HepG2 (cell line): Measurements from ENCODE around the gene MTA1. TPM values are rescaled to one million over a fixed set of nuclear protein-coding genes. Genes with fewer than 3 reads are reported as not detected.

ENCODE experiments used
- ATAC-seq: fragments of 200-7000 bp; cut with Tn5 transposase; 3 replicates; pipeline ENCODE4 v1.9.1; 2020; ENCODE audit warnings: mild to moderate bottlenecking, moderate library complexity
- BruUV-seq: library from RNA; stranded (reverse); fragments of 400-500 nt; replicated peaks from 2 replicates; lab custom pipeline; 2021; lab: Mats Ljungman, UMichigan
- CTCF ChIA-PET: fragments of 300-600 bp; formaldehyde crosslinking; extraction: SDS; loops from one replicate; lab custom pipeline; 2021; ENCODE audit warnings: low total read pairs, inconsistent platforms, low intra/inter-chr PET ratio; lab: Yijun Ruan, JAX
- POLR2A ChIA-PET: fragments of 350-600 bp; sonication (Branson Sonifier 250); formaldehyde crosslinking; loops from one replicate; lab custom pipeline; 2020; ENCODE audit warnings: antibody characterized with exemption, inconsistent platforms; lab: Yijun Ruan, JAX
- DNase-seq: peaks from one replicate; pipeline ENCODE4 v3.0.0-alpha.2; 2015; ENCODE audit warnings: low spot score
- FAIRE-seq: peaks from 3 replicates; lab custom pipeline; 2011; peaks lifted over from hg19 to GRCh38; lab: Jason Lieb, UNC
- H2AFZ ChIP-seq: one replicate; pipeline ENCODE4 v1.6.1; 2011; ENCODE audit warnings: low read length, inconsistent platforms
- H3K27ac ChIP-seq: fragments of 300-600 bp; 3 replicates; pipeline ENCODE4 v1.8.0; 2011; ENCODE audit warnings: mixed run types, mild to moderate bottlenecking, mixed read lengths, low read length, inconsistent platforms; ENCODE audit not compliant: insufficient read depth; ENCODE audit errors: extremely low read length
- H3K27me3 ChIP-seq, 2 experiments: fragments of 200-600 bp in 1 of 2; 2 replicates in 1 of 2; 3 replicates in 1 of 2; pipeline versions ENCODE4 v1.6.0 to v1.8.0; 2011; ENCODE audit warnings: low read length in 2 of 2, mild to moderate bottlenecking in 2 of 2, moderate library complexity in 2 of 2, inconsistent platforms in 1 of 2; ENCODE audit not compliant: insufficient read depth in 2 of 2, control insufficient read depth in 1 of 2
- H3K36me3 ChIP-seq, 2 experiments: fragments of 200-600 bp in 1 of 2; replicated peaks in 1 of 2; 2 replicates in 1 of 2; 3 replicates in 1 of 2; pipeline versions ENCODE4 v1.5.1 to v1.8.0; 2011; ENCODE audit warnings: low read length in 2 of 2, inconsistent platforms in 1 of 2; ENCODE audit not compliant: insufficient read depth in 2 of 2, control insufficient read depth in 1 of 2
- H3K4me1 ChIP-seq: 2 replicates; pipeline ENCODE4 v1.5.1; 2012; ENCODE audit warnings: low read length, inconsistent platforms; ENCODE audit not compliant: insufficient read depth
- H3K4me2 ChIP-seq: 2 replicates; pipeline ENCODE4 v1.6.0; 2011; ENCODE audit warnings: low read depth, low read length, inconsistent platforms
- H3K4me3 ChIP-seq, 3 experiments: fragments of 200-600 bp in 1 of 3; sonication (generic), shearing (Covaris generic) in 1 of 3; replicated peaks in 1 of 3; 2 replicates each; pipeline ENCODE4 v1.5.1; 2011 to 2016; ENCODE audit warnings: low read length in 3 of 3, inconsistent platforms in 2 of 3, low read depth in 2 of 3, mild to moderate bottlenecking in 2 of 3, control low read depth in 1 of 3, mixed read lengths in 1 of 3; ENCODE audit not compliant: insufficient read depth in 1 of 3
- H3K79me2 ChIP-seq: one replicate; pipeline ENCODE4 v1.6.1; 2011; ENCODE audit warnings: low read length, inconsistent platforms; ENCODE audit not compliant: insufficient read depth
- H3K9ac ChIP-seq: 2 replicates; pipeline ENCODE4 v1.6.0; 2011; ENCODE audit warnings: mild to moderate bottlenecking, low read depth, low read length, inconsistent platforms; ENCODE audit not compliant: insufficient read depth
- H3K9me3 ChIP-seq: 2 replicates; pipeline ENCODE4 v1.5.1; 2012; ENCODE audit warnings: mild to moderate bottlenecking, low read length
- H4K20me1 ChIP-seq: 2 replicates; pipeline ENCODE4 v1.6.0; 2011; ENCODE audit warnings: inconsistent platforms, mild to moderate bottlenecking, low read length, moderate library complexity; ENCODE audit not compliant: insufficient read depth
- HMG20B ChIP-seq: conservative IDR thresholded peaks from 2 replicates; pipeline ENCODE4 v1.6.1; 2016; ENCODE audit warnings: missing genetic modification reagents, missing compliant biosample characterization
- MYC ChIP-seq: sonication (generic); formaldehyde crosslinking; IDR thresholded peaks from 2 replicates; pipeline ENCODE4 v1.9.0; 2021; ENCODE audit warnings: missing genetic modification reagents, borderline replicate concordance
- SMC3 ChIP-seq: IDR thresholded peaks from 2 replicates; pipeline ENCODE4 v1.6.1; 2011; ENCODE audit warnings: low read length, improper control_type of control experiment
- U2AF2 ChIP-seq: fragments of 200-400 bp; formaldehyde crosslinking; IDR thresholded peaks from 2 replicates; pipeline ENCODE4 v1.6.1; 2017; ENCODE audit warnings: low read depth, mild to moderate bottlenecking, low read length
- ZNF432 ChIP-seq: sonication (generic); formaldehyde crosslinking; IDR thresholded peaks from 2 replicates; pipeline ENCODE4 v1.5.0; 2020; ENCODE audit warnings: missing genetic modification reagents, mild to moderate bottlenecking, borderline replicate concordance
- ZNF7 ChIP-seq: IDR thresholded peaks from 2 replicates; pipeline ENCODE4 v1.6.1; 2016; ENCODE audit warnings: missing biosample characterization, missing genetic modification reagents
- ZNF878 ChIP-seq: sonication (generic); formaldehyde crosslinking; IDR thresholded peaks from 2 replicates; pipeline ENCODE4 v1.8.1; 2023; ENCODE audit warnings: mild to moderate bottlenecking, missing genetic modification reagents, moderate library complexity
- WGBS: methylation state at CpG from one replicate; pipeline ENCODE4 v1.1.6; 2017; ENCODE audit warnings: low lambda C conversion rate; 5-methylcytosine and 5-hydroxymethylcytosine counted together
- in situ Hi-C: cut with HindIII; loops from 2 replicates; pipeline ENCODE4 v1.10.0; 2017; ENCODE audit warnings: low pct_unique_long_range_greater_than_20kb; ENCODE audit not compliant: extremely low pct_ligation_motif_present
- intact Hi-C: fragments of 100-400 bp; cut with micrococcal nuclease; formaldehyde crosslinking; loops from one replicate; pipeline ENCODE4 v1.10.0; 2022; ENCODE audit not compliant: unreplicated experiment
- polyA plus RNA-seq, 8 experiments: library from polyadenylated mRNA; depleted of rRNA in 3 of 8; stranded (reverse) in 7 of 8; unstranded in 1 of 8; fragments of >200 nt; fragmentation: Illumina TruSeq in 4 of 8; extraction: Trizol in 4 of 8; gene quantifications; 2 replicates each; pipeline versions ENCODE4 v1.2.1 to v1.2.3, GENCODE V29; 2011 to 2016; ENCODE audit warnings: low read depth in 4 of 8, missing spikeins in 1 of 8, mixed read lengths in 1 of 8; ENCODE audit not compliant: insufficient read depth in 1 of 8
- total RNA-seq, 5 experiments: library from RNA; depleted of rRNA; stranded (reverse); fragments of >200 nt; fragmentation: Illumina TruSeq; extraction: Trizol; gene quantifications; 2 replicates each; pipeline ENCODE4 v1.2.3, GENCODE V29; 2016; ENCODE audit warnings: low read depth in 1 of 5
- TF ChIP-seq, protein P1 (sequence below): sonication (generic); formaldehyde crosslinking; IDR thresholded peaks from 2 replicates; pipeline ENCODE4 v1.5.0; 2020; ENCODE audit warnings: missing genetic modification reagents
- TF ChIP-seq, protein P2 (sequence below): sonication (generic); formaldehyde crosslinking; IDR thresholded peaks from 2 replicates; pipeline ENCODE4 v1.5.0; 2020; ENCODE audit warnings: mild to moderate bottlenecking, missing genetic modification reagents

The MTA1 gene
- total and polyA plus RNA-seq, 2 of the 13 experiments (the other 11 are each of a cell fraction or from before 2014, with no cell fraction given): 35.2 to 85.8 TPM

DNA sequence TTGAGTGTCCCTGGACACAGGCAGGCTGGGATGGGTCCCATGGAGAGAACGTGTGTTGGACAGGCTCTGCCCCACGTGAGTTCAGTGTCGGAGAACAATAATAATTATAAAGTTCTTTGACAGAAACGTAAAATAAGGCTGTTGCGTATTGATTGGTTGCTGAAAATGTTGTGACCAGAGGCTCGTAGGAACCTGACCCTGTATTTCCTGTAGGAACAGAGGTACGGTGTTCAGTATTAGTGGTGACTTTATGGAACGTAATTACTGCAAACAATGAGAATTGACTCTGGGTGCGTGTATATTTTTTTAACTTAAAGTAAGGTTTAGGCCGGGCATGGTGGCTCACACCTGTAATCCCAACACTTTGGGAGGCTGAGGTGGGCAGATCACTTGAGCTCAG lies 7.8 kb downstream of the MTA1 start:
- CTCF ChIA-PET: no interaction called here
- Histone ChIP-seq H3K36me3 (peaks cover 4 to 25% of the 10 kb centered on the region in 2 experiments; a peak in 3 of 5 replicates), H3K4me3 (no peak overlapping the region), H3K9me3 (no peaks in the 10 kb centered on the region), H3K4me1 (peaks cover 24% of the 10 kb centered on the region), H3K79me2 (peaks cover 38% of the 10 kb centered on the region), H3K27ac (no peak overlapping the region), H2AFZ (no peak overlapping the region), H3K9ac (no peak overlapping the region), H3K27me3 (no peaks in the 10 kb centered on the region), H4K20me1 (0 out of 2 replicates have a peak, but pooled peaks cover 3% of the 10 kb centered on the region), H3K4me2 (no peak overlapping the region)
- FAIRE-seq (no peak), ATAC-seq (no peak), DNase-seq (no peak)
- intact Hi-C loops (no loop called here), in situ Hi-C loops (no loop called here)
- no TSS peak for BruUV-seq
- POLR2A ChIA-PET: no interaction called here
- 96% methylated on average over 10 of the region's 10 CpGs for WGBS
- TF ChIP-seq MYC: no peak
- TF ChIP-seq, protein P1, sequence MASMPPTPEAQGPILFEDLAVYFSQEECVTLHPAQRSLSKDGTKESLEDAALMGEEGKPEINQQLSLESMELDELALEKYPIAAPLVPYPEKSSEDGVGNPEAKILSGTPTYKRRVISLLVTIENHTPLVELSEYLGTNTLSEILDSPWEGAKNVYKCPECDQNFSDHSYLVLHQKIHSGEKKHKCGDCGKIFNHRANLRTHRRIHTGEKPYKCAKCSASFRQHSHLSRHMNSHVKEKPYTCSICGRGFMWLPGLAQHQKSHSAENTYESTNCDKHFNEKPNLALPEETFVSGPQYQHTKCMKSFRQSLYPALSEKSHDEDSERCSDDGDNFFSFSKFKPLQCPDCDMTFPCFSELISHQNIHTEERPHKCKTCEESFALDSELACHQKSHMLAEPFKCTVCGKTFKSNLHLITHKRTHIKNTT (CRISPR knock-in tag): no peak

DNA sequence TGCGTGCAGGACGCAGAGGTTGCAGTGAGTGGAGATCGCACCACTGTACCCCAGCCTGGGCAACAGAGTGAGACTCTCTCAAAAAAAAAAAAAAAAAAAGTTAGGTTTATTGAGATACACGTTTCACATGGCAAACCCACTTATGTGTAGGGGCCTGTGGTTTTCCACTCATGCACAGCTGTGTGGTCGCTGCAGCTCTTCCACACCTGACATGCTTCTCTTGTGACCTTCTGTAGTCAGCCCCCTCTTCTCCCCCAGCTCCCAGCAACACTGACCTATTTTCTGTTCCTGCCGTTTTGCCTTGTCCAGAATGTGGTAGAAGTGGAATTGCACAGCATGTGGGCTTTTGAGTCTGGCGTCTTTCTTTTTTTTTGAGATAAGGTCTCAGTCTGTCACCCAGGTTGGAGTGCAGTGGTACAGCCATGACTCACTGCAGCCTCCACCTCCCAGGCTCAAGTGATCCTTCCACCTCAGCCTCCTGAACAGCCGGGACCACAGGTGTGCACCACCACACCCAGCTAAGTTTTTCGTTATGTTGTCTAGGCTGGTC lies 8.4 kb downstream of the MTA1 start:
- H3K4me2 ChIP-seq: no peak overlapping the region
- ChIA-PET CTCF (no interaction called here), POLR2A (no interaction called here)
- FAIRE-seq (no peak), ATAC-seq (no peak), DNase-seq (no peak)
- H4K20me1 ChIP-seq: 0 out of 2 replicates have a peak, but pooled peaks cover 3% of the 10 kb centered on the region
- WGBS: 98% methylated on average over 9 of the region's 9 CpGs
- no peaks in the 10 kb centered on the region for H3K27me3 ChIP-seq
- intact Hi-C loops (no loop called here), in situ Hi-C loops (no loop called here)
- no peak for TF ChIP-seq ZNF432 (CRISPR knock-in tag)
- TF ChIP-seq HMG20B (CRISPR knock-in tag): no peak
- no peak for TF ChIP-seq ZNF878 (CRISPR knock-in tag)
- TF ChIP-seq ZNF7 (CRISPR knock-in tag): 0 out of 2 replicates have a peak, but pooled peaks have one; percentile 42
- TF ChIP-seq SMC3: no peak
- no peak for TF ChIP-seq U2AF2
- TF ChIP-seq, protein P2, sequence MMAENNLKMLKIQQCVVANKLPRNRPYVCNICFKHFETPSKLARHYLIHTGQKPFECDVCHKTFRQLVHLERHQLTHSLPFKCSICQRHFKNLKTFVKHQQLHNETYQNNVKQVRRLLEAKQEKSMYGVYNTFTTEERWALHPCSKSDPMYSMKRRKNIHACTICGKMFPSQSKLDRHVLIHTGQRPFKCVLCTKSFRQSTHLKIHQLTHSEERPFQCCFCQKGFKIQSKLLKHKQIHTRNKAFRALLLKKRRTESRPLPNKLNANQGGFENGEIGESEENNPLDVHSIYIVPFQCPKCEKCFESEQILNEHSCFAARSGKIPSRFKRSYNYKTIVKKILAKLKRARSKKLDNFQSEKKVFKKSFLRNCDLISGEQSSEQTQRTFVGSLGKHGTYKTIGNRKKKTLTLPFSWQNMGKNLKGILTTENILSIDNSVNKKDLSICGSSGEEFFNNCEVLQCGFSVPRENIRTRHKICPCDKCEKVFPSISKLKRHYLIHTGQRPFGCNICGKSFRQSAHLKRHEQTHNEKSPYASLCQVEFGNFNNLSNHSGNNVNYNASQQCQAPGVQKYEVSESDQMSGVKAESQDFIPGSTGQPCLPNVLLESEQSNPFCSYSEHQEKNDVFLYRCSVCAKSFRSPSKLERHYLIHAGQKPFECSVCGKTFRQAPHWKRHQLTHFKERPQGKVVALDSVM (CRISPR knock-in tag): peak; percentile 71; the same call in 1 of the 2 replicates
- BruUV-seq: no TSS peak
- H3K4me3 ChIP-seq: no peak overlapping the region
- no peak overlapping the region for H3K9ac ChIP-seq
- H3K9me3 ChIP-seq: no peaks in the 10 kb centered on the region
- peaks cover 4 to 25% of the 10 kb centered on the region in 2 experiments; a peak in 3 of 5 replicates for H3K36me3 ChIP-seq
- peaks cover 20% of the 10 kb centered on the region for H3K4me1 ChIP-seq
- H3K79me2 ChIP-seq: peaks cover 32% of the 10 kb centered on the region
- H3K27ac ChIP-seq: no peak overlapping the region
- no peak overlapping the region for H2AFZ ChIP-seq
